ENCODE results near the gene RFLNA.

The RFLNA gene, protein sequence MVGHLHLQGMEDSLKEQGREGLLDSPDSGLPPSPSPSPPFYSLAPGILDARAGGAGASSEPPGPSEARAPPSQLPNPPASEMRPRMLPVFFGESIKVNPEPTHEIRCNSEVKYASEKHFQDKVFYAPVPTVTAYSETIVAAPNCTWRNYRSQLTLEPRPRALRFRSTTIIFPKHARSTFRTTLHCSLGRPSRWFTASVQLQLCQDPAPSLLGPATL

DNA sequence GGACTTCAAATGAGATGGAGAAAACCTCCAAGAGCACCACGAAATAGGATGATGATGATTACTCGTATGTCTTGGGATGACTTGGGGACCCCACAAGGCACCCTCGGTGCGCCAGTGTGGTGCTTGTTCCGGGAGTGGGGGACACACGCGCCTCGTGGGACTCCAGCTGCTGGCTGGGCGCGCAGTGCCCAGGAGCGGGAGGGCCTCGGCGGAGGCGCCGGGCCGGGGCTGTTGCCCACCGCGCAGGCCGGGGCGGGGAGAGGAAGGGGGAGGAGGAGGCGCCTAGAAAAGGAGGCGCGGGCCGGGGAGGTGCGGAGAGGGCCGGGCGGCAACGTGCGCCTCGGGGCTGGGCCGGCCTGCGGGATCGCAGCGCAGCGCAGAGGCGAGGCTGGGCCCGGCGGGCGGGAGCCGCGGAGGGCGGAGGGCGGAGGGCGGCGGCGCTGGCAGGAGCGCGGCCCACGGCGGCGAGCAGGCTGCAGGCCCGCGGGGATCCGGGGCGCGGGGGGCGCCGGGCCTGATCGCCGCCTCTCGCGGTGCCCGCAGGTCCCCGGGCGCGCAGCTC lies at the start of gene RFLNA:
RFLNA (plus strand) TSS at position 314 of the 562 bp plus-strand sequence. CDS start 337 bp downstream, outside the sequence.
- DNase-seq, result no peak

DNA sequence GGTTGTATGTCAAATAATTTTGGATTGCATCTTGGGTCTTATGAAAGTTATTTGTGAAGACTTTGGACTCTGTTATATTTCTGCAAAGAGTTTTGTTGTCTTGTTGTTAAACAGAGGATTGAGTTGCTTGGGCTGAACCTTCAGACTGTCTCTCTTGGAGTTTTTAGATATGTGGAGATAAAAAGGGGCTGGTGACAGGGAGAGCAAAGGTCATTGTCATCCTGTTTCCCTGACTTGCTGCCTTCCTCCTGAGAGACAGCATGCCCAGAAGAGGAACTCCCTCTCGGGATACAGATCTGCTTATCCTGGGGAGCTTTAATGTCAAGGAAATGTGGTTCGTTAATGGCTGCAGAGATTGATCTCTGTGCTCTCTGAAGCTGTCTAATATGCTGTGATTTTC lies 47.6 kb upstream of the RFLNA start:
- no peak for DNase-seq

DNA sequence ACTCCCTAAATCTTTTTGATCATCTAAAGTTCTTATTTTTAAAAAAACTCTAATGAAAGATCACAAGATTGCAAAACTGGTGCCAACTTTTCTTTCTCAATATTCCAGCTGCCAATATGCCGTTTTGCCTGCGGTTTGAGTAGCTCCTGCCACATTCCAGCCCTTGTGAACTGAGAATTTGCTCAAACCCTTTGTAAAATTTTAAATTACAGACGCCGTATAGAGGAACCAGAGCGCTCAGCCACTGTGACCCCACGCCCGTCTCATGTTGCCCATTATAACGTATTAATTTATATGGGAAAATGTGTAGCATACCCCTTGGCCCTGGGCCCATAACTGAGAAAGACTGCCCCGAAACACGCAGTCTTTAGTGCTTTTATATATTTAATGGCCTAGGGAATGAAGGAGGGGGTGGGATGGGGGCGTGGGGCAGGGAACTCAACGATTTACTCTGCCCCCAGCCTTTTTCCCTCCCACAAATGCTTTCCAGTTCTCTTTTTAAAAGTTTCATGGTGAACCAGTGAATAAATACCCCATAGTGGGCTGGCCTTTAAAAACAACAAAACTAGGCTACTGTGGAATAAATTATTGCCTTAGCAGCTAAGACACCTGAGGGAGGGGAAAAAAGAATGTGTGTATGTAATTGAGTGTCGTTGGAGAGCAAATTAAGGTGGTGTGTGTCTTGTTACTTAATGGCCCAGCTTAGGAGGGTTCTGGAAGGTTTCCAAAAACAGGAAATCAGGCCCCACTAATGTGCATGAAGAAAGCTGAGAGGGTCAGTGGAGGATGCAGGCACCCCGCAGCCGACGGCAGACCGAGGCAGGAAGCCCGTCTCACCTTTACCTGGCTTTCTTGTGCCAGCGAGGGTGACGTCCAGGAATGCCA lies 45.7 kb upstream of the RFLNA start:
- DNase-seq, result no peak

DNA sequence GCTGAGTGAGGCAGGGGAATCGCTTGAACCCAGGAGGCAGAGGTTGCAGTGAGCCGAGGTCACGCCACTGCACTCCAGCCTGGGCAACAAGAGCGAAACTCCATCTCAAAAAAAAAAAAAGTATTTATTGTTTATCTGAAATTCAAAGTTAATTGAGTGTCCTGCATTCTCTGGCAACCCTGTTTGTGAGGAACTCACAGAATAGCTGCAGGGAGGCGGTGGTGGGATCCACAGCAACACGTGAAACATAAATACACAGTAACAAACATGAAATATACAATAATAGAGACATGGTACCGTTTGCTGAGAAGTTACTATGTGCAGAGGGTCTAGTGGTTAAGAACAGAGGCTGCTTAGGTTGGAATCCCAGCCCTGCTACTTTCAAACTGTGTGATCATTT lies 43.7 kb upstream of the RFLNA start:
- DNase-seq, result no peak

DNA sequence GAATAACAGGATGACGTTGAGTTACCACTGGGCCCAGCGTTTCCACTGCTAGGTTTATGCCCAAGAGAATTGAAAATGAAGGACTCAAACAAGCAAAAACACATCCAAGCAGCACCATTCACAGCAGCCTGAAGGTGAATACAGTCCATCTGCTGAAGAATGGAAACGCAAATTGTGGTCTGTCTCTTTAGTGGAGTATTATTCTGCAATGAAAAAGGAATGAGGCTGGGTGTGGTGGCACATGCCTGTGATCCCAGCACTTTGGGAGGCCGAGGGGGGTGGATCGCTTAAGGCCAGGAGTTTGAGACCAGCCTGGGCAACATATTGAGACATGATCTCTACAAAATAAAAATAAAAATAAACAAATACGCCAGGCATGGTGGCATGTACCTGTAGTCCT lies 41.9 kb upstream of the RFLNA start:
- DNase-seq, result no peak

DNA sequence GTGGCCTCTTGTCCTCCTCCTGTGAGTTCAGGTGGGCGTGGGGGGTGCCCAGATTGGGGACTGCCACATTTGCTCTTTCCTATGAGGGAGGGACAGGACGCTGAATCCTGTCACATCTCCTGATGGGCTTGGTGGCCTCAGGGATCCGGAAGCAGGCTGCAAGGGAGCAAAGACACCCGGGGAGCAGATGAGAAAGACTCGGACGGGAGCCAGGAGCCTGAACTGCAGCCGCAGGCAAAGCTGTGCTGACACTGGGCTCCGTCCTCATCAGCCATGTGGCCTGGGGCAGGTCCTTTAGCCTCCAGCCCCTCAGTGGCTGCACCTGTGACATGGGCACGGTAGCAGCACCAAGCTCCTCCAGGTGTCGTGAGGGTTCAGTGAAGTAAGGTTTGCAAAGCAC lies 40.8 kb upstream of the RFLNA start:
- DNase-seq, result no peak

DNA sequence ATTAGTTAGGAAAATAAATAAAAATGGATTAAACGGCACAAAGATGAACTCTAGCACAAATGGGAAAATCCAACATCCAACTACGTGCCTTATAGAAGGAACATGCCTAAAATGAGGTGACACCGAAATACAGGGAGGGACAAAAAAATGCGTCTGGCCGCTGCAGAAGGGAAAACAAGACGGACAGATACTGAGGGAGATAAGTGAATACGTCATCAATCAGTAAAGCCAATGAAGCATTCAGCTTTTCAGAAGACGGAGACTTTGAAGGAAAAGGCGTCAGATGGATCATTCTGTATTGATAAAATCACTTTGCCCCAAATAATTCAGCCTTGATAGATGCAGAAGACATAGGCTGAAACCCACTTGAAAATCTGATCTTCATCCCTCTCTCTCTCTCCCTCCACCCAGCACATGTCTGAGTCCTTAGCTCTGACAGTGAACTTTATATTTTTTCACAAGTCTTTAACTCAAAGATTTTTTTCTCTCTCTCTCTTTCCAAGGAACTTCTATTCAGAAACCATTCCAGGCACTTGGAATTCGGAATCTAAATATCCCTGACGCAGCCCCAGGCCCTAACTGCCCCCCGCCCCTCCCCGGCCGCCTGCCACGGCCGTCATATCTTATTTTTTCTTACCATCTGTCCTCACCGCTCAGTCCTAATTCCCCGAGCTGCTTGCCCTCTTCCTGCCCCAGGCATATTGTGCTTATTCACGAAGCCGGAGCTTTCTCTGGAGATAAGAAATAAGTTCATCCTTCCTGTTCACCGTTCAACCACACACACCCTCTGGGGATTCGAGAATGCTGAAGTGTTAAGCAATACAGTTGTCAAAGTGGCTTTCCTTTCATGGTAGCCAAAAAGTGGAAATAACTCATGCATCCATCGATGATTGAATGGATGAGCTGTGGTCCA lies 35.5 kb upstream of the RFLNA start:
- peak in 1 of 2 donors; percentile 75 for DNase-seq

DNA sequence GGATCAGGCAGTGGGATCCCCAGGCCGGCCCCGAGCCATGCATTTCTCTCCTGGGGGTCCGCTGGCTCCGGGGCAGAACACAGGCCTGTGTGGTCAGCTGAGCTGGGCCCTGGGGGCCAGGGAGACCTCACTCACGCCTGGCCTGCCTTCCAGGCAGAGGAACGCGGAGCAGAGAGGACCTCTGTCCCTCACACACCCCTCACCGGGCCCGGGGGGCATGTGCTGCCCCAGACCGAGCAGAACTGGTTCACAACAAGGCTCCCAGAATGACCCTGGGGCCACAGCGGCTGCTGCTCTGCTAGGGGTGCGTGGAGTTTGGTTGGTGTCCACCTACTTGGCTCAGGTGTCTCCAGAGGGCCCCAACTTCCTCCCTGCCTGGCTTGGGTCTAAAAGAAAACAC lies 33.0 kb upstream of the RFLNA start:
- DNase-seq, result no peak

DNA sequence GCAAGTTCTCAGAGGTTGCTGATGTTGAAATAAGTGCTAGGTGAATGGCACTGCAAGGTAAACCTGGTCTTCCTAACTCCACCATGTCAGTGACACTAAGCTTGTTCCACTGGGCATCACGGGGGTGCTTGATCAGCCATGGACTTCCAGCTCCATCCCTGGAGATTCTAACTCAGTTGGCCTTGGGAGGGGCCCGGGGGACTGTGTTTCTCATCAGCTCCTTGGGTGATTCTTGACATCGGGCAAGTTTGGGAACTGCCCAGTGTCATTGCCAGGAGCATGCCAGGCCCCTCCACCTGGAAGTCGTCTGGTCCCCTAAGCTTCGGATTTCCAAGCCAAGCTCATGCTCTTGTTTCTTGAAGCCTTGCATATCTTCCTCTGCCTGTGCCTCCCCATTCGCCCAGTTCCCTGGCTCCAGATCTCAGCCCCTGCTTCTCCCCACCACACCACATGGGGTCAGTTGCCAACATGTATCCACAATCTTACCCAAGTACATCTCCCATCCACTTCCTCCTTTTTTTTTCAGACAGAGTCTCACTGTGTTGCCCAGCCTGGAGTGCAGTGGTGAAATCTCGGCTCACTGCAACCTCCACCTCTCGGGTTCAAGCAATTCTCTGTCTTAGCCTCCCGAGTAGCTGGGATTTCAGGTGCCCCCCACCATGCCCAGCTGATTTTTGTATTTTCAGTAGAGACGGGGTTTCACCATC lies 30.7 kb upstream of the RFLNA start:
- DNase-seq, result no peak

DNA sequence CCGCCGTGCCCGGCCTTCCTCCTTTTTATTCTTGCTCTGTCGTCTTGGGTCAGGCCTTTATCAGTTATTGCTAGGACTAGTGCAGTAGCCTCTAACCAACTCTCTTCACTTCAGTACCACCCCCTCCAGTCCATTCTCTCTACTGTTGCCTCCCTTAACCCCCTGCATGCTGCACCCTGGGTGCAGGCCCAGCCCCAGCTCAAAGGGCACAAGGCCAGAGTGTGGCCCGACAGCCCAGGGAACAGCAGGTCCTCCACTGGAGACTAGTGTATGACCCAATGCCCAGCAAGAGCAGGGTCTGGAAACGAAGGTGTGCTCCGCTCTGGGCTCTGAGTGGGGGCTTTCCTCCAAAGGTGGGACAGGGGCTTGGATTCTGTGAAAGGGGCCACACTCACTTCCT lies 30.0 kb upstream of the RFLNA start:
- DNase-seq, result no peak

DNA sequence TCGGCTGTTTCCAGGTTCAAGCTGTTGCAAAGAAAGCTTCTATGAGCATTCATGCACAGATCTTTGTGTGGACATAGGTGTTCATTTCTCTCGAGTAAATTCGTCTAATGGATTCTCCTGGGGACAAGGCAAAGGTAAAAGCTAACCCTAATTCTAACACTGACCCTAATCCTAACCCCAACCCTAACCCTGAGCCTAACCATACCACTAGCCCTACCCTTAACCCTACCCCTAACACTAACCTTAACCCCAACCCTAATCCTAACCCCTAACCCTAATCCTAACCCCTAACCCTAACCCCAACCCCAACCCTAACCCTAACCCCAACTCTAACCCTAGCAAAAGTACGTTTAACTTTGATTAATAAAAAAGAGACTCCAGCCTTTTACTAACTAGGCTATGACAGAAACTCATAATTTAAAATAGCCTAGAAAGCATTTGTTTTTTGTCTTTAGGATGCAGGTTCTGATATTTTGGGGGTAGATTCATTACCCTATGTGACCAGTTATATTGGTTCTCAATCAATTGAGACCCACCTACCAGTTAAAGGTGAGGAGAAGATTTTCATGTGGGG lies 27.6 kb upstream of the RFLNA start:
- DNase-seq, result no peak

DNA sequence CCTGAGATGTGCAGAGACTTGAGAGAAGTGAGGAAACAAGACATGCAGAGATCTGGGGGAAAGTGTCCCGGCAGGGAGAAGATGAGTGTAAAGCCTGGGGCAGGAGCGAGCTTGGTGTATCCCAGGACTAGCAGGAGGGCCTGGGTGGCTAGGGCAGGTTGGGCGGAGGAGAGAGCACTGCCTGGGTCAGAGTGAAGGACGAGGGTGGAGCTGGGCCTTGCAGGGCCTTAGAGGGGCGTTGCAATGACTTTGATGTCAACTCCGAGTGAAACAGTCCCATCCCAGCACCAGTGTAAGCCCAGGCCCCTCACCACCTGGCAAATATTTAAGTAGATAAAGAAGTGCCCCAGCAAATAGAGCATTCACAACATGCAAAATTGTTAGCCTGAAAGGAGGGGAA lies 24.2 kb upstream of the RFLNA start:
- DNase-seq, result no peak

DNA sequence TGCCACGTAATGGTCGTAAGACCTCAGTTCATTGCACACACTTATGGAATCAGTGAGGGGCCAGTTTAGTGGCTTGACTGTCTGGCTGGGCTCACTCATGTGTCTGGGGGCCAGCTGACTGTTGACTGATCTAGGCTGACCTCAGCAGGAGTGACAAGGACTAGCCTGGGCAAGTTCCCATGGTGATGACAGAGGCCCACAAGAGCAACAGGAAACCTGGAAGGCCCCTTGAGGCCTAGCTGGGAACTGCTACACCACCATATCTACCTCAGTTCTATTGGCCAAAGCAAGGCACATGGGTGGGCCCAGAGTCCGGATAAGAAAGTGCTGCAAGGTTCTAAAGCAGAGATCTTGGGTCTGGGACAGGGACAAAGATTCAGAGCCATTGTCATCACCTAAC lies 21.3 kb upstream of the RFLNA start:
- DNase-seq, result no peak

DNA sequence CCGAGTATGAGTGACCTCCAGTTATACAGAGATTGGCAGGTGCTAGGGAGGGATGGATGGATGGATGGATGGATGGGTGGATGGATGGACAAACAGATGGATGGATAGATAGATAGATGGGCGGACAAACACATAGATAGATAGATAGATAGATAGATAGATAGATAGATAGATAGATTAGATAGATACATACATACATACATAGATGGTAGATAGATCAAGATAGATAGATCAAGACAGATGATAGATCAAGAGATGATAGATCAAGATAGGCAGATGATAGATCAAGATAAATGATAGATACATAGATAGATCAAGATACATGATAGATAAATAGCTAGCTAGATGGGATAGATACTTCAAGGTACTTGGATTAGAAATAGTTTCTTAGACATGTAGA lies 18.6 kb upstream of the RFLNA start:
- DNase-seq, result no peak

DNA sequence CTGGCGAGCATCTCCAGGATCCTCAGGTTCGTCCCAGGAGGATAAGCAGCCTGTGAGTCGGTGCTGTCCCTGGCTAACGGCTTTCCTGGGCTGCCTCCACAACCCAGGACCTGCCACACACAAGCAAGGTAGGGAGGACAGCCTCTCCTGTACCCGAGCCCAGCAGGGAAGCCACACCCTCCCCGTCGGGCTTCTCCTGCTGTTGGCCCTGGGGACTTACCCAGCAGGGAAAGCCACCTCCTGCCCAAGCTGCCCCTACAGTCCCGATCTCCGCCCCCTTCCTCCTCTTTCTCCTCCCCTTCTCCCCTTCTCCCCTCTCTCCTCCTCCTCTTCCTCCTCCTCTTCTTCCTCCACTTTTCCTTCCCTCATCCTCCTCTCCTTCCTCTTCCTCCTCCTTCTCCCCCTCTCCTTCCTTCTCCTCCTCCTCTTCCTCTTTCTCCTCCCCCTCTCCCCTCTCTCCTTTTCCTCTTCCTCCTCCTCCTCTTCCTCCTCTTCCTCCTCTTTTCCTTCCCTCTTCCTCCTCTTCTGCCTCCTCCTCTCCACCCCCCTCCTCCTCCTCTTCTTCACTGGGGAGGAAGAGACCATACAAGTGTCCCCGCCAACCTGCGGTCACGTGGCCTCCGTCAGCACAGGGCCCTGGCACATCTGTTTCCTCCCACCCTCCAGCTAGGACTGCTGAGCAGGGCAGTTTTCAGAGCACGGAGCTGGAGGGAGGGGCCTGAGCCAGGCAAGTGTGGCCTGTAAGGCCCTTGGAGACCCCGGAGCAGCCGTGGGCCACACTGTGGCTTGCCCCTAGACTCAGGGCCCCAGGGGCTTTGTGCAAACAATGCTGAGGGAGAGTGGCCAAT lies 17.3 kb upstream of the RFLNA start:
- peak in 1 of 2 donors; percentile 39 for DNase-seq

DNA sequence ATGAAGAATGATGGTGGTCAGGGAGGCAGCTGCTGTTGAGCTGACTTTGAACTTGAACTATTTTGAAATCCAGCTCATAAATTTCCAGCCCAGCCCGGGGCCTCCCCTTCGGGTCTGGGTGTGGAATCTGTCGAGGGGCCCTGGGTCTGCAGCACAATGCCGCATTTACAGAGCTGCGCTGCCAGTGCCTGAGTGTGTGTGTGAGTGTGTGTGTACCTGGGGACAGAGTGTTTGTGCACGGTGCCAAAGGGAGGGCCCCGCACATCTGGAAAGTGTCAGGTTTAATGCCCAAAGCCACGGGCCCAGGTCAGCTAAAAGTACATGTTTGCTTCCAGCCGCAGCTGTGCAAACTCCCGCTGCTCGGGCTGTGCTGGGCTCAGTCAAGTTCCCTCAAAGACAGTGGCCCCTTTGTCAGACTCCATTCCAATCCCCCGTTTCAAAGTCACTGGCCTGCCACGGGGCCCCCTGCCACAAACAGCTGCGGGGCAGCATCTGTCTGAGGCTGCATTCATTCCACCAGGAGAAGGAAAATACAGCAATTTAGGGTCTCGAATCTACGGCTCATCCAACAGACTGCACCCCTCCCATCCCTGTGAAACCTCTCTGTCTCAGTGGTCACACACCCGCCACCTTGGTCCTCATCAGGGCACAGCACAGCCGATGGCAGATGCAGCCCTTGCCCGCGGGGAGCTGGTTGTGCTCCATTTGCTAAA lies 16.3 kb upstream of the RFLNA start:
- DNase-seq, result no peak

DNA sequence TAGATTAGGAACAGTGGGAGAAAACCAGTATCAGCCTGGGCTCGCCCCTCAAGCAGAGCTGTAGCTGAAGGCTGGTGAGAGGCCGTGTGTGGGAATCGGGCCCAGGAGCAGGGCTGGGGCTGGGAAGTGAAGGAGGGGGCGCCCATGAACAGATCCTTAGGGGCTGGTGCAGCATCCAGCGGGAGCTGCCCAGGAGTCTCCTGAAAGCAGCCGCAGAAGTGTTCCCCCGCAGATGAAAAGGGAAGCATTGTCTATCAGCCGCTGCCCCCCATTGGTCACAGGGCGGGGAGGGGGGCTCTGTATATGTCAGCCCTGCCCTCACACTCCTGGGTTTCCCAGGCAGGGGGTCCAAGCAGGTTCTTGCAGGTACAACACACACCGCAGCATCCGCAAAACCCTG lies 15.6 kb upstream of the RFLNA start:
- no peak for DNase-seq

DNA sequence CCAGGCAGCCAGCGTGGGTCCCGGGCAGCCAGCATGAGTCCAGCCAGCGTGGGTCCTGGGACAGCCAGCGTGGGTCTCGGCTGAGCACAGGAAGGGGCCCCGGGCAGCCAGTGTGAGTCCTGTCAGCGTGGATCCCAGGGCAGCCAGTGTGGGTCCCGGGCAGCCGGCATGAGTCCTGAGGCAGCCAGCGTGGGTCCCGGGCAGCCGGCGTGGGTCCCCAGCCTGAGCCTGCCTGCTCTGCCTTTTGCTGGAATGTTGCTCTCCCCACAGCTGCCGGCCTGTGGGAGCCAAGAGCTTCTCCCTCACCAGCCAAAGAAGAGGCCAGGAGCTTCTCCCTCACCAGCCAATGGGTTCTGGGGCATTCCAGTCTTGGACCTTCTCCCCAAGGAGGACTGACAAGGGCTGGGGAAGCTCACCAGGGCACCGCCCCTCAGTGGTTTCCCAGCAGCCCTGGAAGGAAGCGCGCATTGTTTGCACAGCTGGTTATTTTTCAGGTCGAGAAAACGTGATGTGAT lies 15.0 kb upstream of the RFLNA start:
- no peak for DNase-seq

DNA sequence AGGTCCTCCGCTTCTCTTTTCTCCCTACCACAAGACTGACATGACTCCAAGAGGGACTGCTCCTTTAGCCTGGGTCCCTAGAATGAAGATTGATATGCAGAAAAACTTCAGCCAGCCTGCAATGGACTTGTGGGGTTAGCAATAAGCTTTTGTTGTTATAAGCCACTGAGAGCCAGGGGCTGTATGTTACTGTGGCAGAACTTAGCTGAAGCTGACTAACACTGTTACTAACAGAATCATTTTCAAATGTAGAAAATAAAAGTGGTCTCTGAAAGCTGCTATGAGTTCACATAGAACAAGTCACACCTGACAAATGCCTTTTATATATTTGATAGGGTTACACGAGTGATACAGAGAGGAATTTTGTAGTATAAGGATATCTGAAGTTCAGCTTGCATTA lies 13.6 kb upstream of the RFLNA start:
- no peak for DNase-seq

DNA sequence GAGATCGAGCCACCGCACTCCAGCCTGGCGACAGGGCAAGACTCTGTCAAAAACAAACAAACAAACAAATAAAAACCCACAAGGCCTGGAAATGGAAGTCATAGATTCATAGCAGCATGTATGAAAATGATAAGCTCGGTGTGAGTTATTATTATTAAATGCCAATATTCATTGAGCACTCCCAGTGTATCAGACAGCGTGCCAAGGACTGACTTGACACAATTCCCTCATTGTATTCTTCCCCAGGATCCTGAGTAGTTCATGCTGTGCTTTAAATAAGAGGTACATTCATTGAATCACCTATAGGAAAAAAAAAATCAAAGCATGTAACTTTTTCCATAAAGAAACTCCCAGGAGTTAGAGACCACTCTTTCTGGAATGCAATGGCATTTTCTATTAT lies 12.6 kb upstream of the RFLNA start:
- DNase-seq, result no peak

Measured in bone marrow (tissue), 2 donors.